ENCODE results near the gene UROC1. TPM values are rescaled to one million over a fixed set of nuclear protein-coding genes. Genes with fewer than 3 reads are reported as not detected.

The UROC1 gene
- total and polyA plus RNA-seq, 2 donors, result 0.03 TPM; not detected in 1

DNA sequence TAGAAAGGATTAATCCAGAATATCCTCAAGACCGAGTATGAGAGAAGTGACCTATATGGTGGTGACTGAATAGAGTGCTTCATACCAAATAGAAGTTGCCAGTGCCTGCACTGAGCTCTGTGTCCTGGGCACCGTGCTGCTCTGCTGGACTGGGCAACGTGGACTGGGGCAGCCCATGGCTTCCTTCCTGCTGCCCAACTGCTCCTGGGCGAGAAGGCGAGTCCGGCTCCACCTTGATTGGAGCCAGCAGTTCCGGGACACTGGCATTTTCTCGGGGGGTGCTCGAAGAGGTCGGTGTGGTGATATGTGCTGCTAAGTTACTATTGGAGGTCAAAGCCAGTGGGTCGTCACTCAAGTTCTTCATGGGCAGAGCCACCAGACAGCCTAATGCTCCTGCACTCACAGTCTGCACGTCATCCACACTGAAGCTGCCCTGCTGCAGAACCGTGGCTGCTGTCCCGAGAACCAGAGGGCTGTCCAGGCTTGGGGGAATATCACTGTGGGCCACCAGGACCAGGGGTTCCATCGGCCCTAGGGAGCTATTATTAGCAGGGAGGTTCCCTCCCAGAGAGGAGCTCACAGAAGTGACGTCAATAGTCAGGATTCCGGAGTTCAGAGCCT, 56.0 kb downstream of the UROC1 start:
- Histone ChIP-seq H3K4me3 (ENCODE audit: low read depth, low read length) (no peak overlapping the region), H3K27ac (ENCODE audit: low read depth) (no peak overlapping the region), H3K4me1 (ENCODE audit: insufficient read depth) (no peaks in the 10 kb centered on the region), H3K36me3 (ENCODE audit: insufficient read depth) (peaks cover 5% of the 10 kb centered on the region)
- no peak for DNase-seq (ENCODE audit: extremely low spot score)
- 92% methylated on average over 17 of the region's 17 CpGs for WGBS

DNA sequence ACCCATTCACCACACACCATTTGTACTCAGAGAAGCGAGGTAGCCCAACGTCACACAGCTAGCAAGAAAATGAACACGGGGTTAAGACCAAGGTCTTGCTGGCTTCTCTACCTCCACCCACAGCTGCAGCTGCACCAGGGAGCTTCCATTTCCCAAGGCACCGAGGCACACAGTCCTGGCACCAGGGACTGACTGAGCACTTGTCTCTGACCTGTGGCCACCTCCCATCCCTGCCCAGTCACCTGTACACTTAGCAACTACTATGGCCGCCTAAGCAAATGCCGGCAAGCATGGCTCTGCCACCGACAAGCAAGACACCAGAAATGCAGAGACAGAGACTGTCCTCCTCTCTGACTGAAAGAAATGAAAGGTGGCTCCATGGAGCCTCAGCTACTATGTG, 57.2 kb downstream of the UROC1 start:
- DNase-seq (ENCODE audit: extremely low spot score), result no peak
- H3K4me1 ChIP-seq (ENCODE audit: insufficient read depth), result no peaks in the 10 kb centered on the region
- 91% methylated on average over 7 of the region's 7 CpGs for WGBS

GRCh38 chr3:126459763-126460127, 57.8 kb downstream of the UROC1 start:
- Histone ChIP-seq H3K36me3 (ENCODE audit: insufficient read depth) (peaks cover 5% of the 10 kb centered on the region), H3K4me1 (ENCODE audit: insufficient read depth) (no peaks in the 10 kb centered on the region), H3K27ac (ENCODE audit: low read depth) (no peak overlapping the region), H3K4me3 (ENCODE audit: low read depth, low read length) (no peak overlapping the region)
- DNase-seq (ENCODE audit: extremely low spot score), result no peak
- 94% methylated on average over 9 of the region's 9 CpGs for WGBS

More for the DNA sequence above, 57.2 kb downstream of the UROC1 start:
- Histone ChIP-seq H3K36me3 (ENCODE audit: insufficient read depth) (peaks cover 5% of the 10 kb centered on the region), H3K27ac (ENCODE audit: low read depth) (no peak overlapping the region), H3K4me3 (ENCODE audit: low read depth, low read length) (no peak overlapping the region)

- WGBS, result 90% methylated on average over 7 of the region's 7 CpGs
- H3K36me3 ChIP-seq (ENCODE audit: insufficient read depth), result peaks cover 5% of the 10 kb centered on the region
- no peak for DNase-seq (ENCODE audit: extremely low spot score)
These were observed 58.3 kb downstream of the UROC1 start for GRCh38 chr3:126459111-126459762.

DNA sequence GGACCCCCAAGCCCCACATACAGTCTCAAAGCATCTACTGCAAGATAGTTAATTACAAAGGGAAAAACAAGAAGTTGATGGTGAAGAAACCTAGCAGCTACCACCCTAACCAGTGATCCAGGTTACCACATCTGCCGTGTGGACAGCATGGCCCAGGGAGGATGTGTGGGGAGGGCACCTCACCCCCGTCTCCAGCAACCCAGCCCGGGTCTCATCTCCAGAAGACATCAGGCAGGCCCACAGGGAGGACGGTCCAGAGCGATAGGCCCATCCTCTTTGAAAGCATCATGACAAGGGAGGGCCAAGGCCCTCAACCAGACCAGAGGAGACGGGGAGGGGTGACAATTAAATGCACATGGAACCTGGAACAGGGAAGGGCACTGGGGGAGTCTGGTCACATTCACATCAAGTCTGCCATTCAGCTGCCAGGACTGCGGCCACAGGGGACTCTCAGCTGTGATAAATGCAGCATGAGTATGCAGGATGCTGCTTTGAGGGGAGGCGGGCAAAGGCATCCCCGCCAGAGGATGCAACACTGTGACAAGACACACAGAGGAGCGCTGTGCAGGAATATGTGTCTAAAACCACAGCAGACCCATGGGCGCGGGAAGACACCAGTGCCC, 60.7 kb downstream of the UROC1 start:
- no peak for DNase-seq (ENCODE audit: extremely low spot score)
- Histone ChIP-seq H3K36me3 (ENCODE audit: insufficient read depth) (peaks cover 3% of the 10 kb centered on the region), H3K4me1 (ENCODE audit: insufficient read depth) (no peaks in the 10 kb centered on the region), H3K4me3 (ENCODE audit: low read depth, low read length) (no peak overlapping the region), H3K27ac (ENCODE audit: low read depth) (no peak overlapping the region)
- WGBS, result 90% methylated on average over 12 of the region's 12 CpGs

More at GRCh38 chr3:126459111-126459762, 58.3 kb downstream of the UROC1 start:
- Histone ChIP-seq H3K4me3 (ENCODE audit: low read depth, low read length) (no peak overlapping the region), H3K4me1 (ENCODE audit: insufficient read depth) (no peaks in the 10 kb centered on the region), H3K27ac (ENCODE audit: low read depth) (no peak overlapping the region)

- WGBS, result 85% methylated on average over 4 of the region's 4 CpGs
- Histone ChIP-seq H3K36me3 (ENCODE audit: insufficient read depth) (peaks cover 1% of the 10 kb centered on the region), H3K27ac (ENCODE audit: low read depth) (no peak overlapping the region), H3K4me1 (ENCODE audit: insufficient read depth) (no peaks in the 10 kb centered on the region), H3K4me3 (ENCODE audit: low read depth, low read length) (no peak overlapping the region)
- no peak for DNase-seq (ENCODE audit: extremely low spot score)
These were observed 61.4 kb downstream of the UROC1 start for GRCh38 chr3:126456211-126456610.

DNA sequence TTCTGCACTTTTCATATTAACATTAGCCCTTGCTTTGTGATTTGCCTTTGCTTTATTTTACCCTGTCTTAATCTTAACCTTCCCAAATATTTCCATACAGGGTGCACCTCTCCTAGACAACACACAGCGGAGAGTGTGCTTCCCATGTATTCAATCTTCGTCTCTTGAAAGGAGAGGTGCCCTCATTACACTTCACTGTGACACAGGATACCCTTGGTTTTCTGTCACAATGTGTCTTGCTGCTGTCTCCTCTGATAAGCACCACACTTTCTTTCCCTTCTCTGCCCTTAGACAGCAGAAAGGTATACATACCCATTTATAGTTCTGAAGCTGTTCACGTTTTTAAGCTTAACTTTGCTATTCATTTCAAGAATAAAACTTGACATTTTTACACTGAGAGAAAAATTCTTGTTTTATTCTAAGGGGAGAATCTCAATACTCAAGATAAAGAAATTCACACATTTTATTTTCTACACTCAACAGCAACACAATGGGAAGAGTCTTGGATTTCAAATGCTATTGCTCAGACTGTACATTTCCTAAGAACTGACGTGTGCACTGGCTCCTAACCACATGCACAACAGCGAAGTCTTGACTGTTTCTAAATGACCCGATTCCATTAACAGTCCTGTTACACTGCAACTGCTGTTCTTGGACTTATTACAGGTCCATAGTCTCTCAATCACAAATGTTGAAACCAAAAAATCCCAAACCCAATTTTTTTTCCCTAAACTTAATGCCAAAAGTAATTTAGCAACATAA, 63.0 kb downstream of the UROC1 start:
- DNase-seq (ENCODE audit: extremely low spot score), result no peak
- no peak overlapping the region for H3K4me3 ChIP-seq (ENCODE audit: low read depth, low read length)
- peaks cover 1% of the 10 kb centered on the region for H3K36me3 ChIP-seq (ENCODE audit: insufficient read depth)
- H3K4me1 ChIP-seq (ENCODE audit: insufficient read depth), result no peaks in the 10 kb centered on the region
- 90% methylated on average over 6 of the region's 6 CpGs for whole genome bisulfite sequencing
- no peak overlapping the region for H3K27ac ChIP-seq (ENCODE audit: low read depth)

DNA sequence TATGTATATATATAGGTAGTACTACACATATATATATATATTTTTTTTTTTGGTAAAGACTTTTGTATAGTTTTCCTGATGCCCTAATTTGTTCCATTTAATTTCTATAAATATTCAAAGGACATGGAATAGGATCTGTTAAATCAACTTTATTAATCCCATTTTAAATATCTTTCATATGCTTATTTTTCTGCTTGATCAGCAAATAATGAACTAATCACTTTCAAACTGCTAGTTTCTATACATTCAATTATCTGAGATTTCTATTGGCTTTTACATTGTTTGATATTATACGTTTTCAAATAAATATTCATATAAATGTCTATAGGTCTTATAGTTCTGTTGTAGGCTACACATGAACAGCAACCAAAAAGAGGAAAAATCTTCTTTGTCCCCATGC, 63.5 kb downstream of the UROC1 start:
- no peaks in the 10 kb centered on the region for H3K36me3 ChIP-seq (ENCODE audit: insufficient read depth)
- 75% methylated on average over 1 of the region's 1 CpG for WGBS

DNA sequence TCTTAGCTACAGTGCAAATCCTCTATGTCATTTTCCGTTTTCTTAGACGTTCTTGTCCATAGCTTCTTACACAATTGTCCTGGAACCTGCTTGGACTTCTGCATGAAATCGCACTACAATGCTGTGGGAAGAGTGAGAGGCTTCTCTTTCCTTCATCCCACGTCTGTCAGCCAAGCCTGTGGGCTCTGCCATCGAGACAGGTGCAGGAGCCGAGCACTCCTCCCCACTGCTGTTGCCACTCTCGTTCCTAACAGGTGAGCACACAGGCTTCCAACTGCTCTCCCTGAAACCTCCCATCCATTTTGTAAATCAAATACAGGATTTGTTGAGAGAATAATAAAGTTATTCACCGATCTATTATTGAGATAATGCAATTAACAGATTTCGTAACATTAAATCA, 65.4 kb downstream of the UROC1 start:
- H3K27ac ChIP-seq (ENCODE audit: low read depth), result no peak overlapping the region
- no peaks in the 10 kb centered on the region for H3K4me1 ChIP-seq (ENCODE audit: insufficient read depth)
- no peak overlapping the region for H3K4me3 ChIP-seq (ENCODE audit: low read depth, low read length)
- WGBS, result 91% methylated on average over 9 of the region's 9 CpGs
- no peak for DNase-seq (ENCODE audit: extremely low spot score)
- H3K36me3 ChIP-seq (ENCODE audit: insufficient read depth), result no peaks in the 10 kb centered on the region

More for the DNA sequence above, 63.5 kb downstream of the UROC1 start:
- no peaks in the 10 kb centered on the region for H3K4me1 ChIP-seq (ENCODE audit: insufficient read depth)
- no peak overlapping the region for H3K27ac ChIP-seq (ENCODE audit: low read depth)
- no peak overlapping the region for H3K4me3 ChIP-seq (ENCODE audit: low read depth, low read length)
- no peak for DNase-seq (ENCODE audit: extremely low spot score)

DNA sequence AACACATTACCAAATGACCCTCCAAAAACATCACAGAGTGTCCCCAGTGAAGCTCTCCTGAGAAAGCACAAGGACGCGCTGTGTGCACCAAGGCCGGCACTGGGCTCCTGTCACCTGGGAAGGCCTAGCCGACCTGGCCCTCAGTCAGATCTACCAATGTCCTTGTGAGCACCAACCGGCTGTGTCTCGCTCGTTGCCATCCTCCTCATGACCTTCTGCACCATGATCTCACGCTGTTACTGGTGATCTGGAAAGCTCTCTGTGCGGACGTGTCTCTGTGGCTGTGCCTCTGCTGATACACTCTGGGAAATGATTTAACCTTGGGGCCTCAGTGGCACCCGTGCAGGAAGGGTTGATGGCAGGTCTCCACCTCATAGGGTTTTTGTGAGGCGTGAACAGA, 66.1 kb downstream of the UROC1 start:
- no peak for DNase-seq (ENCODE audit: extremely low spot score)
- WGBS, result 89% methylated on average over 12 of the region's 12 CpGs
- H3K27ac ChIP-seq (ENCODE audit: low read depth), result no peak overlapping the region
- H3K4me1 ChIP-seq (ENCODE audit: insufficient read depth), result no peaks in the 10 kb centered on the region
- no peaks in the 10 kb centered on the region for H3K36me3 ChIP-seq (ENCODE audit: insufficient read depth)
- no peak overlapping the region for H3K4me3 ChIP-seq (ENCODE audit: low read depth, low read length)

- Histone ChIP-seq H3K27ac (ENCODE audit: low read depth) (no peak overlapping the region), H3K4me3 (ENCODE audit: low read depth, low read length) (no peak overlapping the region), H3K4me1 (ENCODE audit: insufficient read depth) (no peaks in the 10 kb centered on the region), H3K36me3 (ENCODE audit: insufficient read depth) (no peaks in the 10 kb centered on the region)
- DNase-seq (ENCODE audit: extremely low spot score), result no peak
- 97% methylated on average over 3 of the region's 3 CpGs for WGBS
These were observed 66.8 kb downstream of the UROC1 start for GRCh38 chr3:126450744-126451143.

GRCh38 chr3:126450219-126450618, 67.4 kb downstream of the UROC1 start:
- DNase-seq (ENCODE audit: extremely low spot score), result no peak
- 80% methylated on average over 9 of the region's 9 CpGs for WGBS
- Histone ChIP-seq H3K4me1 (ENCODE audit: insufficient read depth) (no peaks in the 10 kb centered on the region), H3K27ac (ENCODE audit: low read depth) (no peak overlapping the region), H3K4me3 (ENCODE audit: low read depth, low read length) (no peak overlapping the region), H3K36me3 (ENCODE audit: insufficient read depth) (no peaks in the 10 kb centered on the region)

DNA sequence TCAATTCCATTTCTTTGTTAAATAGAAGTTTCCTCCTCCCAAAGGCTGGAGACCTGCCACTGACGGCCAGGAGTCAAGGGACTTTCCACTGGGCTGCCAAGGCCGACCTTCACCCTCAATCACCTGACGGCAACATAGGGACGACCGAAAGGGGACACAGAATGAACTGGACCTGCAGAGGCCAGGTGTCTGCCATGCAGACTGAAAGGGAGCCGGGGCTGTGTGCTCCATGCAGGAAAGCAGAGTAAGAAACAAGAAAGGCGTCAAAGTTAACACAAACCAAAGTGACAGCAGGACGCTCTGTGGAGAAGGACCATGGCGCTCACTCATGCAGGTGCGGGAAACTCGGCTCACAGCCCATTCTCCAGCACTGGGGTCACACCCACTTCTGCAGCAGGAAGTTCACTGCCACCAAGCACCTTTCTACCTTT, 67.9 kb downstream of the UROC1 start:
- no peak overlapping the region for H3K27ac ChIP-seq (ENCODE audit: low read depth)
- H3K36me3 ChIP-seq (ENCODE audit: insufficient read depth), result no peaks in the 10 kb centered on the region
- H3K4me3 ChIP-seq (ENCODE audit: low read depth, low read length), result no peak overlapping the region
- WGBS, result 91% methylated on average over 11 of the region's 11 CpGs
- no peaks in the 10 kb centered on the region for H3K4me1 ChIP-seq (ENCODE audit: insufficient read depth)
- no peak for DNase-seq (ENCODE audit: extremely low spot score)

- H3K4me1 ChIP-seq (ENCODE audit: insufficient read depth), result no peaks in the 10 kb centered on the region
- WGBS, result 88% methylated on average over 8 of the region's 8 CpGs
- H3K27ac ChIP-seq (ENCODE audit: low read depth), result no peak overlapping the region
- H3K36me3 ChIP-seq (ENCODE audit: insufficient read depth), result no peaks in the 10 kb centered on the region
- no peak overlapping the region for H3K4me3 ChIP-seq (ENCODE audit: low read depth, low read length)
- no peak for DNase-seq (ENCODE audit: extremely low spot score)
These were observed 68.7 kb downstream of the UROC1 start for GRCh38 chr3:126448893-126449180.
